Endodermal cell (in vitro differentiated cells): ENCODE data around the gene ACTR3. TPM values are rescaled to one million over a fixed set of nuclear protein-coding genes. Genes with fewer than 3 reads are reported as not detected.

Source experiments
- DNase-seq: peaks from one replicate; pipeline ENCODE4 v3.0.0-alpha.2; 2017
- H3K27ac ChIP-seq: 2 replicates; pipeline ENCODE4 v1.5.1; 2013; ENCODE audit warnings: mild to moderate bottlenecking, low read depth, low read length, moderate library complexity
- H3K27me3 ChIP-seq: 2 replicates; pipeline ENCODE4 v1.6.1; 2013; ENCODE audit warnings: mild to moderate bottlenecking, low read length, moderate library complexity; ENCODE audit not compliant: insufficient read depth, control insufficient read depth, poor library complexity, severe bottlenecking
- H3K36me3 ChIP-seq: 2 replicates; pipeline ENCODE4 v1.7.0; 2013; ENCODE audit warnings: mild to moderate bottlenecking, low read length, moderate library complexity; ENCODE audit not compliant: control insufficient read depth, insufficient read depth
- H3K4me1 ChIP-seq: one replicate; pipeline ENCODE4 v1.7.0; 2013; ENCODE audit warnings: low read length; ENCODE audit not compliant: control insufficient read depth, insufficient read depth
- H3K4me3 ChIP-seq: 2 replicates; pipeline ENCODE4 v1.5.1; 2013; ENCODE audit warnings: mild to moderate bottlenecking, low read length, moderate library complexity
- H3K9ac ChIP-seq: 2 replicates; pipeline ENCODE4 v1.6.1; 2013; ENCODE audit warnings: mild to moderate bottlenecking, low read length, moderate library complexity; ENCODE audit not compliant: poor library complexity, severe bottlenecking; ENCODE audit errors: extremely low read depth
- H3K9me3 ChIP-seq: 2 replicates; pipeline ENCODE4 v1.6.1; 2013; ENCODE audit warnings: mild to moderate bottlenecking, low read length, moderate library complexity; ENCODE audit not compliant: control insufficient read depth
- H3K27ac Mint-ChIP-seq: 2 replicates; pipeline ENCODE4 v1.8.0; 2020; ENCODE audit warnings: mixed read lengths
- H3K27me3 Mint-ChIP-seq: 2 replicates; pipeline ENCODE4 v1.8.0; 2021; ENCODE audit warnings: mild to moderate bottlenecking, mixed read lengths; ENCODE audit not compliant: insufficient read depth
- H3K36me3 Mint-ChIP-seq: 2 replicates; pipeline ENCODE4 v1.8.0; 2020; ENCODE audit warnings: low read depth, mixed read lengths
- H3K4me1 Mint-ChIP-seq: 2 replicates; pipeline ENCODE4 v1.8.0; 2020; ENCODE audit warnings: mixed read lengths
- H3K4me3 Mint-ChIP-seq: 2 replicates; pipeline ENCODE4 v1.8.0; 2020; ENCODE audit warnings: mild to moderate bottlenecking, moderate library complexity, mixed read lengths
- H3K9me3 Mint-ChIP-seq: 2 replicates; pipeline ENCODE4 v1.8.0; 2020; ENCODE audit warnings: mild to moderate bottlenecking, mixed read lengths
- WGBS, 2 experiments: methylation state at CpG; one replicate each; pipeline versions ENCODE4 v1.1.5 to v1.1.7; 2013; ENCODE audit warnings: missing lambda C conversion rate in 2 of 2, mixed read lengths in 1 of 2; ENCODE audit not compliant: insufficient coverage in 1 of 2, insufficient read length in 1 of 2; 5-methylcytosine and 5-hydroxymethylcytosine counted together
- total RNA-seq, 2 donors: library from RNA; stranded (reverse); fragmentation: NEBNext Ultra II Directional in 1 of 2; extraction: Animal tissue kit (Norgen Biotek cat#: 25700) in 1 of 2; gene quantifications; 2 replicates in 1 of 2; 3 replicates in 1 of 2; pipeline ENCODE4 v1.2.1, GENCODE V29; 2021
- TF ChIP-seq, protein P1 (sequence below): fragments of 200-600 bp; sonication (generic); conservative IDR thresholded peaks from 2 replicates; pipeline ENCODE4 v1.5.0; 2021; ENCODE audit warnings: antibody characterized with exemption, mild to moderate bottlenecking

Gene ACTR3
- total RNA-seq, 2 donors from 2014 or later, result 168 to 192 TPM

DNA sequence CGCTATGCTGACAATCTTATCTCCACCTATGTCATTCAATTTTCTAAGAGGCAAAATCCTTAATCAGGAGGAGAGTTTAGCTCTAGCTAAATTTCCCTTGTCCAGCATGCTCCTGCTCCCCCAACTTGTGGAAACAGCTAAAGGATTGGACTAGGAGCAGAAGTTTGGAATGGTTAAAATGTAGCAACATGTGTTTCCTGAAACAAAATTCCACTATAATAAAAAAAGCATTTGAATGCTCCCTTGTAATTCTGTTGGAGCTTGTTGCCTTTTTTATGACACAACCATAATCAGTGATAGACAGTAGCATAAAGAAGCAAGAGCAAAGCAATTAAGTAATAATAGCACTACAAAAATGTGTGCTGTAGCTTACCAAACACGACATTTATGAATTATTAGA is 6.9 kb downstream of the ACTR3 start:
- no peak overlapping the region for H3K27ac Mint-ChIP-seq
- no peak overlapping the region for H3K9ac ChIP-seq
- H3K4me3 Mint-ChIP-seq, result no peak overlapping the region
- no peaks in the 10 kb centered on the region for H3K27me3 ChIP-seq
- H3K36me3 ChIP-seq, result peaks cover 45% of the 10 kb centered on the region
- H3K27ac ChIP-seq, result no peak overlapping the region
- TF ChIP-seq, protein P1, sequence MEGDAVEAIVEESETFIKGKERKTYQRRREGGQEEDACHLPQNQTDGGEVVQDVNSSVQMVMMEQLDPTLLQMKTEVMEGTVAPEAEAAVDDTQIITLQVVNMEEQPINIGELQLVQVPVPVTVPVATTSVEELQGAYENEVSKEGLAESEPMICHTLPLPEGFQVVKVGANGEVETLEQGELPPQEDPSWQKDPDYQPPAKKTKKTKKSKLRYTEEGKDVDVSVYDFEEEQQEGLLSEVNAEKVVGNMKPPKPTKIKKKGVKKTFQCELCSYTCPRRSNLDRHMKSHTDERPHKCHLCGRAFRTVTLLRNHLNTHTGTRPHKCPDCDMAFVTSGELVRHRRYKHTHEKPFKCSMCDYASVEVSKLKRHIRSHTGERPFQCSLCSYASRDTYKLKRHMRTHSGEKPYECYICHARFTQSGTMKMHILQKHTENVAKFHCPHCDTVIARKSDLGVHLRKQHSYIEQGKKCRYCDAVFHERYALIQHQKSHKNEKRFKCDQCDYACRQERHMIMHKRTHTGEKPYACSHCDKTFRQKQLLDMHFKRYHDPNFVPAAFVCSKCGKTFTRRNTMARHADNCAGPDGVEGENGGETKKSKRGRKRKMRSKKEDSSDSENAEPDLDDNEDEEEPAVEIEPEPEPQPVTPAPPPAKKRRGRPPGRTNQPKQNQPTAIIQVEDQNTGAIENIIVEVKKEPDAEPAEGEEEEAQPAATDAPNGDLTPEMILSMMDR, result no peak
- H3K4me3 ChIP-seq, result peak overlapping the region; percentile 38
- DNase-seq, result no peak
- H3K9me3 ChIP-seq, result no peaks in the 10 kb centered on the region
- peaks cover 4% of the 10 kb centered on the region for H3K4me1 ChIP-seq
- H3K9me3 Mint-ChIP-seq, result no peaks in the 10 kb centered on the region
- H3K27me3 Mint-ChIP-seq, result no peaks in the 10 kb centered on the region
- H3K4me1 Mint-ChIP-seq, result peaks cover 60% of the 10 kb centered on the region
- peaks cover 11% of the 10 kb centered on the region for H3K36me3 Mint-ChIP-seq
- WGBS, 2 experiments, result 80% methylated on average over 1 to 2 of the region's 2 CpGs

DNA sequence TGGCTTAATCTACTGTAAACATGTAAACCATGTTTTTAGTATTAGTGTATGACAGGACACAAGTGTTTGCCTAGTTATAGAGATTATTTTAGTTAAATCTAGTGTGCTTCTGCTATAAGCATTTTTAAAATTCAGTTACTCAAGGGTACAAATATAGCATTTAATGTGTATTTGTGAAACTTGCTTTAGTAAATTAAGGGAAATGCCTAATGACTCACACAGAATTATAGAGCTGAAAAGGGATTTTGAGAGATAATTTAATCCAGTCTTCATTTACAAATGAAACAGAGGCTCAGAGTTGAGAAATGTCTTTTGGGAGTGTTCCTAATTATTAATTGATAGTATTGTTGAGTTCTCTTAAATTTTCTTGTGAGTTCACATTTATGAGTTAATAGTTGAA is 8.2 kb downstream of the ACTR3 start:
- Histone ChIP-seq H3K27me3 (no peaks in the 10 kb centered on the region), H3K36me3 (peaks cover 50% of the 10 kb centered on the region), H3K9me3 (no peaks in the 10 kb centered on the region), H3K9ac (no peak overlapping the region), H3K27ac (no peak overlapping the region), H3K4me1 (peaks cover 4% of the 10 kb centered on the region), H3K4me3 (no peak overlapping the region)
- Mint-ChIP-seq H3K9me3 (no peaks in the 10 kb centered on the region), H3K4me3 (no peak overlapping the region), H3K36me3 (peaks cover 9% of the 10 kb centered on the region), H3K27me3 (no peaks in the 10 kb centered on the region), H3K4me1 (peaks cover 47% of the 10 kb centered on the region), H3K27ac (no peak overlapping the region)
- DNase-seq, result no peak
- TF ChIP-seq, protein P1, result no peak

DNA sequence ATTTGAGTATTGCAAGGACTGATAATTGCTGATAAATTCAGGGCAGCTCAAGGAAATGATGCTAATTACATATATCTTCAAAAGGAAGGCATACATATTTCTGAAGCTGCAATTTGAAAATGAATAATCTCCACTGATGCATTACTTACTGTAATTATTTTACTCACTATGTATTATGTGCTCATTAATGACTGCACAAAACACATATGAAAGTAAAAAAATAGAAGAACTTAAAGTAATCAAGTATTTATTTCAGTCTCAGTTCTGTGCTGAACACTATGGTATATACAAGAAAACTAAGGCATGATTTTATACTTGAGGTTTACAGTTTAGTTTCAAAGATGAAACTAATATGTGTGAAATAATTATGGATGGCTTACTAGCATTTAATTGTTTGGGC is 9.3 kb downstream of the ACTR3 start:
- Mint-ChIP-seq H3K9me3 (no peaks in the 10 kb centered on the region), H3K36me3 (peaks cover 6% of the 10 kb centered on the region), H3K27ac (no peak overlapping the region), H3K4me3 (no peak overlapping the region), H3K27me3 (no peaks in the 10 kb centered on the region), H3K4me1 (peaks cover 39% of the 10 kb centered on the region)
- DNase-seq, result no peak
- TF ChIP-seq, protein P1, result no peak
- Histone ChIP-seq H3K9ac (no peak overlapping the region), H3K9me3 (no peaks in the 10 kb centered on the region), H3K4me3 (no peak overlapping the region), H3K36me3 (peaks cover 41% of the 10 kb centered on the region), H3K27me3 (no peaks in the 10 kb centered on the region), H3K27ac (no peak overlapping the region), H3K4me1 (peaks cover 4% of the 10 kb centered on the region)
